Adipocyte (in vitro differentiated cells): Measurements from ENCODE around the gene ENO3.

Experiments used
- DNase-seq: peaks from one replicate; pipeline ENCODE4 v3.0.0-alpha.2; 2015; ENCODE audit warnings: low read depth
- H3K27me3 ChIP-seq: replicated peaks from 2 replicates; pipeline ENCODE4 v1.7.0; 2013; ENCODE audit warnings: mild to moderate bottlenecking, low read length, moderate library complexity; ENCODE audit not compliant: control insufficient read depth, insufficient read depth
- H3K36me3 ChIP-seq: 2 replicates; pipeline ENCODE4 v1.7.0; 2013; ENCODE audit warnings: low read length, mild to moderate bottlenecking, moderate library complexity; ENCODE audit not compliant: control insufficient read depth, insufficient read depth, severe bottlenecking
- H3K4me1 ChIP-seq: 2 replicates; pipeline ENCODE4 v1.7.0; 2013; ENCODE audit warnings: mild to moderate bottlenecking, low read length, moderate library complexity; ENCODE audit not compliant: control insufficient read depth, insufficient read depth
- H3K4me3 ChIP-seq: 2 replicates; pipeline ENCODE4 v1.7.0; 2013; ENCODE audit warnings: mild to moderate bottlenecking, low read length, moderate library complexity
- H3K9ac ChIP-seq: 2 replicates; pipeline ENCODE4 v1.7.0; 2013; ENCODE audit warnings: mild to moderate bottlenecking, low read length, moderate library complexity
- H3K9me3 ChIP-seq: 2 replicates; pipeline ENCODE4 v1.7.0; 2013; ENCODE audit warnings: mild to moderate bottlenecking, low read length, moderate library complexity; ENCODE audit not compliant: control insufficient read depth

Gene ENO3

GRCh38 chr17:4986951-4987766 is 36.2 kb downstream of the ENO3 start, which contains the start of gene CAMTA2:
Gene CAMTA2 (minus strand): TSS chr17:4987675. CDS start chr17:4986222, 1,453 bp downstream.
- Histone ChIP-seq H3K27me3 (no peaks in the 10 kb centered on the region), H3K9ac (peak within 1 kb of the TSS; percentile 95), H3K4me3 (peak within 1 kb of the TSS; percentile 89), H3K9me3 (no peaks in the 10 kb centered on the region), H3K4me1 (peaks cover 24% of the 10 kb centered on the region), H3K36me3 (peaks cover 4% of the 10 kb centered on the region)
- DNase-seq, result peak; percentile 90

- H3K4me3 ChIP-seq, result peak overlapping the region; percentile 89
- peaks cover 24% of the 10 kb centered on the region for H3K4me1 ChIP-seq
- H3K36me3 ChIP-seq, result peaks cover 4% of the 10 kb centered on the region
- no peaks in the 10 kb centered on the region for H3K27me3 ChIP-seq
- DNase-seq, result peak; percentile 40
- H3K9me3 ChIP-seq, result no peaks in the 10 kb centered on the region
- H3K9ac ChIP-seq, result peak overlapping the region; percentile 95
Observed at GRCh38 chr17:4987767-4988567, 37.0 kb downstream of the ENO3 start.

GRCh38 chr17:4994081-4994595 is 43.2 kb downstream of the ENO3 start:
- Histone ChIP-seq H3K4me1 (peaks cover 16% of the 10 kb centered on the region), H3K36me3 (no peaks in the 10 kb centered on the region), H3K9me3 (no peaks in the 10 kb centered on the region), H3K4me3 (no peak overlapping the region), H3K9ac (no peak overlapping the region), H3K27me3 (no peaks in the 10 kb centered on the region)
- DNase-seq, result no peak

GRCh38 chr17:4997302-4998026 is 46.5 kb downstream of the ENO3 start, which contains the start of the genes INCA1 and KIF1C:
Gene INCA1 (minus strand): TSS chr17:4997522. CDS start chr17:4994437, 3,085 bp downstream.
Gene KIF1C (plus strand): TSS chr17:4997950. CDS start chr17:5000247, 2,297 bp downstream.
- Histone ChIP-seq H3K36me3 (peaks cover 14% of the 10 kb centered on the region), H3K4me3 (peak within 1 kb of the TSS; percentile 98), H3K9me3 (no peaks in the 10 kb centered on the region), H3K9ac (peak within 1 kb of the TSS; percentile 95), H3K27me3 (no peaks in the 10 kb centered on the region), H3K4me1 (peaks cover 35% of the 10 kb centered on the region)
- peak; percentile 98 for DNase-seq

- H3K9ac ChIP-seq, result peak overlapping the region; percentile 95
- H3K4me1 ChIP-seq, result peaks cover 35% of the 10 kb centered on the region
- peaks cover 17% of the 10 kb centered on the region for H3K36me3 ChIP-seq
- no peaks in the 10 kb centered on the region for H3K9me3 ChIP-seq
- no peak for DNase-seq
- no peaks in the 10 kb centered on the region for H3K27me3 ChIP-seq
- H3K4me3 ChIP-seq, result peak overlapping the region; percentile 98
Observed at GRCh38 chr17:4998027-4998731, 47.3 kb downstream of the ENO3 start.

GRCh38 chr17:4998732-4999429 is 48.0 kb downstream of the ENO3 start:
- Histone ChIP-seq H3K27me3 (no peaks in the 10 kb centered on the region), H3K9me3 (no peaks in the 10 kb centered on the region), H3K9ac (peak overlapping the region; percentile 95), H3K4me1 (peaks cover 35% of the 10 kb centered on the region), H3K36me3 (peaks cover 24% of the 10 kb centered on the region), H3K4me3 (peak overlapping the region; percentile 98)
- DNase-seq, result peak; percentile 43

GRCh38 chr17:4999430-5000093 is 48.6 kb downstream of the ENO3 start:
- Histone ChIP-seq H3K4me1 (peaks cover 31% of the 10 kb centered on the region), H3K27me3 (no peaks in the 10 kb centered on the region), H3K36me3 (peaks cover 31% of the 10 kb centered on the region), H3K9ac (peak overlapping the region; percentile 95), H3K9me3 (no peaks in the 10 kb centered on the region), H3K4me3 (peak overlapping the region; percentile 98)
- DNase-seq, result no peak

GRCh38 chr17:5000237-5000639 is 49.3 kb downstream of the ENO3 start:
- H3K9ac ChIP-seq, result peak overlapping the region; percentile 95
- H3K4me1 ChIP-seq, result peaks cover 31% of the 10 kb centered on the region
- peak overlapping the region; percentile 98 for H3K4me3 ChIP-seq
- H3K36me3 ChIP-seq, result peaks cover 37% of the 10 kb centered on the region
- DNase-seq, result peak; percentile 69
- H3K27me3 ChIP-seq, result no peaks in the 10 kb centered on the region
- H3K9me3 ChIP-seq, result no peaks in the 10 kb centered on the region

- H3K36me3 ChIP-seq, result peaks cover 54% of the 10 kb centered on the region
- H3K4me3 ChIP-seq, result no peak overlapping the region
- H3K9ac ChIP-seq, result no peak overlapping the region
- no peaks in the 10 kb centered on the region for H3K9me3 ChIP-seq
- no peak for DNase-seq
- H3K27me3 ChIP-seq, result no peaks in the 10 kb centered on the region
- H3K4me1 ChIP-seq, result peaks cover 25% of the 10 kb centered on the region
Observed at GRCh38 chr17:5002121-5002788, 51.3 kb downstream of the ENO3 start.
